Smooth muscle cell (in vitro differentiated cells): ENCODE results near the gene SPAG16. TPM values are rescaled to one million over a fixed set of nuclear protein-coding genes. Genes with fewer than 3 reads are reported as not detected.

Source experiments
- DNase-seq: peaks from one replicate; lab custom pipeline; 2025; ENCODE audit not compliant: unreplicated experiment; lab: John Stamatoyannopoulos, UW
- H2AFZ ChIP-seq: fragments of 200-600 bp; sonication (generic); 2 replicates; pipeline ENCODE4 v1.6.0; 2016; ENCODE audit warnings: antibody characterized with exemption, low read depth, mild to moderate bottlenecking
- H3F3A ChIP-seq: fragments of 200-600 bp; sonication (generic); 2 replicates; pipeline ENCODE4 v1.6.0; 2017; ENCODE audit warnings: antibody characterized with exemption, low read depth
- H3K27ac ChIP-seq: fragments of 200-600 bp; sonication (generic); 2 replicates; pipeline ENCODE4 v1.5.1; 2016; ENCODE audit warnings: low read depth, mild to moderate bottlenecking
- H3K27me3 ChIP-seq: fragments of 200-600 bp; sonication (generic); 2 replicates; pipeline ENCODE4 v1.6.1; 2016; ENCODE audit warnings: low read depth, mild to moderate bottlenecking
- H3K36me3 ChIP-seq: fragments of 200-600 bp; sonication (generic); 2 replicates; pipeline ENCODE4 v1.5.1; 2016; ENCODE audit warnings: low read depth
- H3K4me1 ChIP-seq: fragments of 200-600 bp; sonication (generic); 2 replicates; pipeline ENCODE4 v1.5.1; 2016; ENCODE audit warnings: low read depth
- H3K4me2 ChIP-seq: fragments of 200-600 bp; sonication (generic); 2 replicates; pipeline ENCODE4 v1.6.0; 2016; ENCODE audit warnings: mild to moderate bottlenecking
- H3K4me3 ChIP-seq: fragments of 200-600 bp; sonication (generic); 2 replicates; pipeline ENCODE4 v1.5.1; 2016; ENCODE audit warnings: mild to moderate bottlenecking
- H3K79me2 ChIP-seq: fragments of 200-600 bp; sonication (generic); 2 replicates; pipeline ENCODE4 v1.6.0; 2016; ENCODE audit warnings: low read depth, mild to moderate bottlenecking
- H3K9ac ChIP-seq: fragments of 200-600 bp; sonication (generic); 2 replicates; pipeline ENCODE4 v1.6.0; 2016; ENCODE audit warnings: low read depth
- H3K9me3 ChIP-seq: fragments of 200-600 bp; sonication (generic); replicated peaks from 2 replicates; pipeline ENCODE4 v1.5.1; 2016; ENCODE audit warnings: low read depth
- H4K20me1 ChIP-seq: fragments of 200-600 bp; sonication (generic); 2 replicates; pipeline ENCODE4 v1.6.0; 2016; ENCODE audit warnings: low read depth
- CTCF ChIP-seq: fragments of 200-600 bp; sonication (generic); IDR thresholded peaks from 2 replicates; pipeline ENCODE4 v1.5.1; 2017; ENCODE audit warnings: borderline replicate concordance, mild to moderate bottlenecking, antibody characterized with exemption; ENCODE audit not compliant: insufficient read depth, poor library complexity, severe bottlenecking
- WGBS: methylation state at CpG from one replicate; pipeline ENCODE4 v1.1.7; 2016; ENCODE audit warnings: low lambda C conversion rate; 5-methylcytosine and 5-hydroxymethylcytosine counted together
- polyA plus RNA-seq: library from polyadenylated mRNA; unstranded; fragments of >200 nt; fragmentation: Nextera tagmentation; extraction: Ambion mirVana; gene quantifications from 2 replicates; pipeline ENCODE4 v1.2.1, GENCODE V29; 2016
- total RNA-seq: library from RNA; depleted of rRNA; stranded (reverse); fragments of >200 nt; gene quantifications from 2 replicates; pipeline ENCODE4 v1.2.3, GENCODE V29; 2014

Gene SPAG16
- total and polyA plus RNA-seq, 2 experiments from 2014 or later = 32.1 to 40.6 TPM

- H3K36me3 ChIP-seq = no peaks in the 10 kb centered on the region
- H3K79me2 ChIP-seq = no peaks in the 10 kb centered on the region
- H3K27ac ChIP-seq = no peak overlapping the region
- no peaks in the 10 kb centered on the region for H3K9me3 ChIP-seq
- no peak for DNase-seq
- H3K27me3 ChIP-seq = no peaks in the 10 kb centered on the region
- H2AFZ ChIP-seq = no peak overlapping the region
- no peak overlapping the region for H3K4me2 ChIP-seq
- H3K4me1 ChIP-seq = no peaks in the 10 kb centered on the region
- no peak overlapping the region for H3K9ac ChIP-seq
- TF ChIP-seq CTCF = no peak
- no peaks in the 10 kb centered on the region for H3F3A ChIP-seq
- no peak overlapping the region for H3K4me3 ChIP-seq
- no peaks in the 10 kb centered on the region for H4K20me1 ChIP-seq
- WGBS = 80% methylated on average over 2 of the region's 2 CpGs
Measured at GRCh38 chr2:214169736-214170135, 885.5 kb downstream of the SPAG16 start.

DNA sequence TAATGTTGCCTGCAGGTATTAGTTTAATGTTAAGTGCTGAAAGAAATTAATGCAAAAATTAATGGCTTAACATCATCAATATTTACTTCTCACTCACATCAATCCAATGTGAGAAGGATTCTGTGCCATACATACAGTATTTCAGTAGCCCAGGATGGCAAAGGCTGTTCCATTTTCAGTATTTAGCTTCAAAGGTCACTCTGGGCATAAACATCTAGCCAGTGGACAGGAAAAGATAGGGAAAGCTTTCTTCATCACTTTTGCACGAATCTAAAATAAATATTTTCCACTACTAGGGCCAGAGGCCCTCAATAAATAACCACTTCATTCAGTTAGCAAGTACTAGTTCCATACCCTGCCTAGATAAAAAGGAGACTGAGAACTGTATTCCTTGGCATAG, 890.3 kb downstream of the SPAG16 start:
- 76% methylated on average over 1 of the region's 1 CpG for WGBS
- H3K27ac ChIP-seq = no peak overlapping the region
- no peaks in the 10 kb centered on the region for H4K20me1 ChIP-seq
- H3K27me3 ChIP-seq = no peaks in the 10 kb centered on the region
- no peak overlapping the region for H3K4me2 ChIP-seq
- H3K36me3 ChIP-seq = no peaks in the 10 kb centered on the region
- H3K79me2 ChIP-seq = no peaks in the 10 kb centered on the region
- no peaks in the 10 kb centered on the region for H3K4me1 ChIP-seq
- no peak overlapping the region for H3K4me3 ChIP-seq
- H3K9me3 ChIP-seq = no peaks in the 10 kb centered on the region
- no peaks in the 10 kb centered on the region for H3F3A ChIP-seq
- TF ChIP-seq CTCF = no peak
- H3K9ac ChIP-seq = no peak overlapping the region
- H2AFZ ChIP-seq = no peak overlapping the region
- no peak for DNase-seq

DNA sequence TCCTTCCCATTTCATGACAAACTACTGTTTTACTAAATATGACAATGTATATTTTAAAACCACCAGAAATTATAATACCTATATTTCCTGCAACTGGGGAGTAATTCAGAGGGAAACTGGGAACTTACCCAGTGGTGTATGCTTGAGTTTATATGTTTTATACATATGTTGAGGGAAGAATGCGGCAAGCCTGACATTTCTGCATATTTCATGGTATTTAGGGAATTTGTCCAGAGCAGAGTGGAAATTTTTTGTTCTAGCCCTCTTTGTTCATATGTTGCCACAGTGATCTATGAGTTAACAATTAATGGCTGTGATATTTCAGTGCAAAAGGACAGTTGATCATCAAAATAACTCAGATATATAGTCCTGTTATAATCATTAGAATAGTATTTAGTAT, 895.8 kb downstream of the SPAG16 start:
- H3K4me3 ChIP-seq = no peak overlapping the region
- no peak overlapping the region for H2AFZ ChIP-seq
- H3K4me2 ChIP-seq = no peak overlapping the region
- no peaks in the 10 kb centered on the region for H3F3A ChIP-seq
- no peaks in the 10 kb centered on the region for H3K27me3 ChIP-seq
- no peaks in the 10 kb centered on the region for H4K20me1 ChIP-seq
- no peak for TF ChIP-seq CTCF
- no peak overlapping the region for H3K9ac ChIP-seq
- no peaks in the 10 kb centered on the region for H3K79me2 ChIP-seq
- H3K27ac ChIP-seq = no peak overlapping the region
- 86% methylated on average over 1 of the region's 1 CpG for WGBS
- no peak for DNase-seq
- H3K36me3 ChIP-seq = no peaks in the 10 kb centered on the region
- H3K4me1 ChIP-seq = no peaks in the 10 kb centered on the region
- H3K9me3 ChIP-seq = no peaks in the 10 kb centered on the region

DNA sequence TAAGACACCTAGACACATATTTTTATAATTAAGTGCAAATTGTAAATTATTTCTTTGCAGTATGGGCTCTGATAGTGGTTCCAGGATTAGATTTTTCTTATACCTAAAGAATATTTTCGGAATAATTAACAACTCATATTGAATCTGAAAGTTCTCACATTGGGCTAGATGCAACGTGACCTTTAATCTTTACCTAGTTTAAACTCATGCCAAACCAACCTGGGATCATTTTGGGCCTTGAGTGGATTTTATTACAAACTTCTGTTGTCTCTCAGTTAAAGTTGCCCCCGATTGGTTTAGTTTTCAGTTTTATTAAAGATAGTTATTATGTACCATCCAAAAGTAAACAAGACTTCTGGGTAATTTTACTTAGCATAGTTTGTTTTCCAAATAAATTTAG, 896.4 kb downstream of the SPAG16 start:
- Histone ChIP-seq H3K4me2 (no peak overlapping the region), H3K9ac (no peak overlapping the region), H3K27ac (no peak overlapping the region), H2AFZ (no peak overlapping the region), H3K9me3 (no peaks in the 10 kb centered on the region), H3K4me1 (no peaks in the 10 kb centered on the region), H3K36me3 (no peaks in the 10 kb centered on the region), H4K20me1 (no peaks in the 10 kb centered on the region), H3K27me3 (no peaks in the 10 kb centered on the region), H3K79me2 (no peaks in the 10 kb centered on the region), H3F3A (no peaks in the 10 kb centered on the region), H3K4me3 (no peak overlapping the region)
- no peak for DNase-seq
- 91% methylated on average over 3 of the region's 3 CpGs for WGBS
- no peak for TF ChIP-seq CTCF
